Neuron (in vitro differentiated cells): Measurements from ENCODE around the gene RNGTT.
"Not testable (repeated sequence)": the region's sequence is repeated elsewhere in the genome, so short reads cannot be mapped to it uniquely, and the experiment has no call there.

Experiments used
- H2AFZ ChIP-seq: one replicate; pipeline ENCODE4 v1.6.1; 2013; ENCODE audit warnings: low read depth, mild to moderate bottlenecking, inconsistent platforms, low read length, moderate library complexity
- H3K27me3 ChIP-seq: one replicate; pipeline ENCODE4 v1.6.1; 2013; ENCODE audit warnings: low read length; ENCODE audit not compliant: insufficient read depth
- H3K36me3 ChIP-seq: one replicate; pipeline ENCODE4 v1.6.1; 2013; ENCODE audit warnings: low read length; ENCODE audit not compliant: insufficient read depth
- H3K4me1 ChIP-seq: one replicate; pipeline ENCODE4 v1.6.1; 2013; ENCODE audit warnings: low read length; ENCODE audit not compliant: insufficient read depth
- H3K4me3 ChIP-seq: 2 replicates; pipeline ENCODE4 v1.5.1; 2013; ENCODE audit warnings: mild to moderate bottlenecking, low read length, moderate library complexity
- H3K9me3 ChIP-seq: one replicate; pipeline ENCODE4 v1.6.1; 2013; ENCODE audit warnings: low read length

RNGTT gene

GRCh38 chr6:88914895-88915598 lies 48.4 kb downstream of the RNGTT start:
- no peak overlapping the region for H2AFZ ChIP-seq
- H3K4me3 ChIP-seq = no peak overlapping the region
- no peaks in the 10 kb centered on the region for H3K4me1 ChIP-seq
- no peaks in the 10 kb centered on the region for H3K9me3 ChIP-seq
- H3K27me3 ChIP-seq = no peaks in the 10 kb centered on the region
- H3K36me3 ChIP-seq = peaks cover 8% of the 10 kb centered on the region

GRCh38 chr6:88914180-88914579 lies 49.2 kb downstream of the RNGTT start:
- H3K4me3 ChIP-seq = no peak overlapping the region
- H3K9me3 ChIP-seq = no peaks in the 10 kb centered on the region
- H3K36me3 ChIP-seq = peaks cover 8% of the 10 kb centered on the region
- no peaks in the 10 kb centered on the region for H3K27me3 ChIP-seq
- no peaks in the 10 kb centered on the region for H3K4me1 ChIP-seq
- H2AFZ ChIP-seq = no peak overlapping the region

DNA sequence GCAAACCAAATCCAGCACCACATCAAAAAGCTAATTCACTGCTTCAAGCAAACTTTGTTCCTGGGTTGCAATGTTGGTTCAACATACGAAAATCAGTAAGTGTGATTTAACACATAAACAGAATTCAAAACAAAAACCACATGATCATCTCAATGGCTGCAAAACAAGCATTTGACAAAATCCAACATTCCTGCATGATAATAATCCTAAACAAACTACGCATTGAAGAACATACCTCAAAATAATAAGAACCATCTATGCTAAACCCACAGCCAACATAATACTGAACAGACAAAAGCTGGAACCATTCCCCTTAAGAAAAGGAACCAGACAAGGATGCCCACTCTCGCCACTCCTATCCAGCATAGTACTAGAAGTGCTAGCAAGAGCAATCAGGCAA lies 49.9 kb downstream of the RNGTT start:
- Histone ChIP-seq H3K4me3 (no peak overlapping the region), H3K9me3 (no peaks in the 10 kb centered on the region), H3K36me3 (peaks cover 8% of the 10 kb centered on the region), H3K4me1 (no peaks in the 10 kb centered on the region), H2AFZ (no peak overlapping the region), H3K27me3 (no peaks in the 10 kb centered on the region)

DNA sequence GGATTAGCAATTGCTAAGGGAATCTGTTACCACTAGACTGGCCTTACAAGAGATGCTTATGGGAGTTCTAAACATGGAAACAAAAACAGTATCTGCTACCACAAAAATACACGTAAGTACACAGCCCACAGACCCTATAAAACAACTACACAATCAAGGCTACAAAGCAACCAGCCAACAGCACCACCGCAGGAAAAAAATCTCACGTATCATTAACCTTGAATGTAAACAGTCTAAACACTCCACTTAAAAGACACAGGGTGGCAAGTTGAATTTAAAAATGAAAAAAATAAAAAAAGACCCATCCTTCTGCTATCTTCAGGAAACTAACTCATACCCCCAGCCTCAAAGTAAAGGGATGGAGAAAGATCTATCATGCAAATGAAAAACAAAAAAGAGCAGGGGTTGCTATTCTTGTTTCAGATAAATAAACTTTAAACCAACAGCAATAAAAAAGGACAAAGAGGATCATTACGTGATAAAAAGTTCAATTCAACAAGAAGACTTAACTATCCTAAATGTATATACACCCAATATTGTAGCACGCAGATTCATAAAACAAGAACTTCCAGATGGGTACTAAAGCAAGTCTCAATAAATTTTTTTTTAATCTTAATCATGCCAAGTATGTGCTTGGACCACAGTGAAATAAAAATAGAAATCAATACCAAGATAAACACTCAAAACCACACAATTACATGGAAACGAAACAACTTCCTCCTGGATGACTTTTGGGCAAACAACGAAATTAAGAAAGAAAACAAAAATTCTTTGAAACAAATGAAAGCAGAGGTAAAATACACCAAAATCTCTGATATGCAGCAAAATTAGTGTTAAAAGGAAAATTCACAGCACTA lies 52.3 kb downstream of the RNGTT start:
- Histone ChIP-seq H3K27me3 (no peaks in the 10 kb centered on the region), H2AFZ (no peak overlapping the region), H3K9me3 (no peaks in the 10 kb centered on the region), H3K36me3 (peaks cover 7% of the 10 kb centered on the region), H3K4me3 (no peak overlapping the region), H3K4me1 (no peaks in the 10 kb centered on the region)

DNA sequence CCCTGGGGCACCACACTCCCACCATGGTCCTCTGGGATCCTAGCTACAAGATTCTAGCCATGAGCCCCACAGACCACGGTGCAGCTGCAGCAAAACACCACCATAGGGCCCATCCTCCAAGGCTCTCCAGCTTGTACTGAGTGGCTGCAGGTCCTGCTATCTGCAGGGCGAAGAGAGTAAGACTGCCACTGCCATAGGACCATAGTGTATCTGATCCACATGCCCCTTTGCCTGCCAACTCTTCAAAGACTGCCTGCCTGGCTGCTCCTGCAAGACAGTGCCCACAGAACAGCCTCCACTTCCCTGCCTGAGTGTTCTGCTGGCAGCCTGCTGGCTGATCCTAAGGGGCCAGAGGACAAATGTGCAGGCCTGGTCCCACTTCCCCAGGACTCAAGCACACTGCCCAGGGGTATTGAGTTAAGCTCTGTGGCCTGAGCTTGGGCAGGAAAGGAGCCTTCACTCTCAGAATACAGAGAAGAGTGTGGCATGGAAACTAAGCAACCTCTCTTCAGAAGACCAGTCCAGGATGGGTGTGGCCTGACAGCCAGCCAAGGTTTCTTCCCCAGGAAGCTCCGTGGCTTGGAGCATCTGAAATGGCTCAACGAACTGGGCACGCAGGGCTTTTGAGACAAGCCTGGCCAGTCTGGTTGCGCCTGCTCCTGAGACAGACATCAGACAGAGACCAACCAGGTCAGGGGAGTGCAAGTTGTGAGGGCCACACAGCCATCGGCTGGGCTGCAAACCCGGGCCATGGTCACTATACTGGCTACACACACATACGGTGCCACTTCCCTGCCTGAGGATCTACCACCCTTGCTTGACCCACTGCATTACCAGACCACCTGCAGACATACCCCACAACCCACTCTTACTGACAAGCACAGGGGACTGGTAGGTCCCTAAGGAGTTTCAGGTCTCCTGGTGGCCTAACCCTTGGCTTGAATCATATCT lies 54.5 kb downstream of the RNGTT start:
- H3K27me3 ChIP-seq = no peaks in the 10 kb centered on the region
- no peaks in the 10 kb centered on the region for H3K4me1 ChIP-seq
- H3K4me3 ChIP-seq = no peak overlapping the region
- no peaks in the 10 kb centered on the region for H3K9me3 ChIP-seq
- H3K36me3 ChIP-seq = peaks cover 13% of the 10 kb centered on the region
- no peak overlapping the region for H2AFZ ChIP-seq

- not testable (repeated sequence) for H3K27me3 ChIP-seq, H3K9me3 ChIP-seq, H3K4me3 ChIP-seq, H3K4me1 ChIP-seq, H2AFZ ChIP-seq
- peaks cover 18% of the 10 kb centered on the region for H3K36me3 ChIP-seq
Observed at GRCh38 chr6:88907148-88907547, 56.3 kb downstream of the RNGTT start.

DNA sequence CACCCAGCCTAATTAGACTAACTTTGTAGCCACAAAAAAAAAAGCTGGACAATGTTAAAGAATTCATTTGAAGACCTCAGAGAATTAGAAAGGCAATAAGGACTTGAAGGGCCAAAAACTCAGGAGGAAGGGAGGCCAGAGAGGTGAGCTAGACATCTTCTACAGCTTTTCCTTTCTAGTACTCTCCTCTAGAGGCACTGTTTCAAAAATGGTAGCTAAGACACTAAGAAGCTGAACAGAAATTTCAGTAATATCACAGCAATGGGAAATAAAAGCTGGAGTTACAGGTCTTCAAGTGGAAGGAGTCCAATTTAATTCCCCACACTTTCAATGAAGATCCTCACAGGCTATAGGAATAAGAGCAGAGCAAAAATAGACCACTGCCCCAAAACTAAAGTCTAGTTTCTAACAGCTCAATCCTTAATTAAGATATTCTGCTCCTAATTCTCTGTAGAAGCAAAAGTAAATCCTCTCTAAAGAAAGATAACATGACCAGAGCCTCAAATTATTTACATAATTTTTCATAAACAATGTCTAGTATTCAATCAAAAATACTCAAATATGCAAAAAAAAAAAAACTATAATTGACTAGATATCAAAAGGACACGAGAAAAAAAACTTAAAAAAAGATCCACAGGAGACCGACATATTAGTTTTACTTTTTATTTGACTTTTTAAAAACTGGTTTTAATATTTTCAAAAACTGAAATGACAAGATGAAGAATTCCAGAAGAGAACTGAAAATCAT lies 63.7 kb downstream of the RNGTT start:
- Histone ChIP-seq H2AFZ (no peak overlapping the region), H3K4me3 (no peak overlapping the region), H3K36me3 (peaks cover 18% of the 10 kb centered on the region), H3K27me3 (no peaks in the 10 kb centered on the region), H3K4me1 (no peaks in the 10 kb centered on the region), H3K9me3 (peaks cover 2% of the 10 kb centered on the region)

GRCh38 chr6:88895911-88896310 lies 67.5 kb downstream of the RNGTT start:
- Histone ChIP-seq H3K27me3 (no peaks in the 10 kb centered on the region), H3K4me1 (no peaks in the 10 kb centered on the region), H3K4me3 (no peak overlapping the region), H3K9me3 (no peaks in the 10 kb centered on the region), H2AFZ (no peak overlapping the region), H3K36me3 (peaks cover 9% of the 10 kb centered on the region)

DNA sequence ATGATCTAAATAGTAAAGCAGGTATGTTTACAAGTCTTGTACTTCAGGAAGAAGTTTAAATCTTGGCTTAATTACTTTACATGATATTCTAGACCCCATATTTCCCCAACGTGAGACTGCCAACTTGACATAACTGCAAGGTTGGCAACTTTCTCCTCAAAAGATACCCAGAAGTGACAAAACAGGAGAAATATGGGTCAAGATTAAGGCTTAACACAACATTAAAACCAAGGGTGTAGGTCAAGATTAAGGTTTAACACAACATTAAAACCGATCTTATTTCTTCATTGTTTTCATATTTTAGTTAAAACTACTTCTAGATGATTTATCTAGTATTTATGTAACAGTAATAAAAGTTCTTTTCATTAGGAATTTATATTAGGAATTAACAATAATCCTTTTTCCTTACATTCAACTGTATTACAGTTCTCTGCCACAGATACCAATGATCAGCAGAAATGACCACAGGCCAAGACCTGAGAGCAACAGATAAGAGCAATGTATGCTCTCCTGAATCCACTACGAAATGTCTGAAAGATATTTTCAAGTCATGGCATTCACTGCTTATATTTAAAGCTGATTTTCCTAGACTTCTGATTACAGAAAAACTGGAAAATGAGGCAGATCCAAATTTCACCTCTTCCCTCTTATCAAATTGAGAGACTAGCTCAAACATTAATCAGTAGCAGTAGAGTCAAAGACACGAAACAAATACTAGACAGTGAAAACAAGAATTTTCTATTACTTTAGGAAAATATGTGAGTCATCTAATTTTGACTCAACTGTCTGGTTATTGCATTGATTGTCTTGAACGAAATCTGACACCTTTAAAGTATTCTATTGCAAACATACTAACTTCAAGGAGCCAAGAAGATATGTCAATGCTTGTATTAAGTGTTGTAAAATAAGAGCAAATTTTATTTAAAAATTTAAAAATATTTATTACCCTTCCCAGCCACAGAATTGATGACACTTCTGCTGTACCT lies 72.3 kb downstream of the RNGTT start:
- Histone ChIP-seq H3K27me3 (no peaks in the 10 kb centered on the region), H3K4me1 (no peaks in the 10 kb centered on the region), H3K36me3 (peaks cover 35% of the 10 kb centered on the region), H3K9me3 (no peaks in the 10 kb centered on the region), H3K4me3 (no peak overlapping the region), H2AFZ (no peak overlapping the region)

DNA sequence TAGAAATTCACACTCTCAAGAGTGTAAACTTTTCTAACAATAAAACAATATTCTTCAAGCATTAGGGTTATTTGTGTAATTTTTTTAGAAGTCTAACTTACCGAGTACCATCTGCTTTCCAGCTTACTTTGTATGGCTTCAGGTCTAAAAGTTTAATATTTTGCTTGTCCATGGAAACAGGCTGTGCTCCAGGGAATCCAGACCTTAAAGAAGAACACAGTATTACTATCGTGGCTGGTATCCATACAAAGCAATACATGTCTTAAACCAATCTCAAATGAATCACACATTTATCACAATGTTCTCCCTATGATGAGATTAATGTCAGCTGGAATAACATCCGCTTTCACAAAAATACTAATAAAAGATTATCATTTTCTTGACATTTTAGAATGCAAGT lies 73.0 kb downstream of the RNGTT start:
- no peak overlapping the region for H3K4me3 ChIP-seq
- no peaks in the 10 kb centered on the region for H3K4me1 ChIP-seq
- H2AFZ ChIP-seq = no peak overlapping the region
- peaks cover 31% of the 10 kb centered on the region for H3K36me3 ChIP-seq
- H3K27me3 ChIP-seq = no peaks in the 10 kb centered on the region
- no peaks in the 10 kb centered on the region for H3K9me3 ChIP-seq

DNA sequence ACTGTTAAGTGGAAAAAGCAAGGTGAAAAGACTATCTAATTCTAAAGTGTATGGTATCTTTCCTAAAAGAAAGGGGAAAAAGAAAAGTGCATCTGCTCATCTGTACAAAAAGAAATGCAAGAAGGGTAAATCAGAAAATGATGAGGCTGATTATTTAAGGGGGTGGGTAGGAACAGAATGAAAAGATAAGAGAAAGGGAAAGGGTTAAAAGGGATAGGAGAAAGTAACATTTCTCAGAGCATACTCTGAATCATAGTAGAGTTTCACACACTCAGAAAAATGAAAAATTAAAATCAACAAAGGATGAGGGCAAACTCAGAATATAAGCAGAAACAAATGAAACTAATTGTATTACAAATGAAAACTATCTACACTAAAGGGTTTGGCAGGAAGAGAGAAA lies 79.1 kb downstream of the RNGTT start:
- Histone ChIP-seq H2AFZ (no peak overlapping the region), H3K36me3 (peaks cover 22% of the 10 kb centered on the region), H3K27me3 (no peaks in the 10 kb centered on the region), H3K4me1 (no peaks in the 10 kb centered on the region), H3K4me3 (no peak overlapping the region), H3K9me3 (no peaks in the 10 kb centered on the region)
